B cell (primary cell): ENCODE measurements around the gene EEF1AKMT2.

Source experiments
- EZH2 ChIP-seq: IDR thresholded peaks from 2 replicates; pipeline ENCODE4 v1.6.1; 2012; ENCODE audit warnings: borderline replicate concordance, low read depth, mild to moderate bottlenecking, moderate library complexity, low read length; ENCODE audit not compliant: insufficient read depth, poor library complexity, severe bottlenecking
- TF ChIP-seq, protein P1 (sequence below): fragments of 200-600 bp; IDR thresholded peaks from one replicate; pipeline ENCODE4 v1.8.0; 2022; ENCODE audit warnings: antibody characterized with exemption, mild to moderate bottlenecking

DNA sequence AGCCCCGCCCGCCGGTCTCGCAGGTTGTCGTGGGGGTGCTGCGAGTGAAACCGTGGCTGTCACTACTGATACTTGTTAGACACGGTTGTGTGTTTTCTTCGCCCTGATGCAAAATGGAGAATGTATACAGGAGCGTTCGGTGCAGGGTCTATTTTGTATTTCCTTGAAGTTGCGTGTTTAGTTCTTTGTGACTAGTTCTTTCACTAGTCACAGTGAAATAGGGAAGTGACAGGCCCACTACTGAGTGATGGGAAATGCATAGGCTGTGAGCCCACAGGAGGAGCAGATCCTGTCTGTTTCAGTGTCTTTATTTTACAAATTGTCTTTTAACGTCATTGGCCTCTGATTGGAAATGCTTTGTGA, 10.6 kb upstream of the EEF1AKMT2 start:
- TF ChIP-seq, protein P1, sequence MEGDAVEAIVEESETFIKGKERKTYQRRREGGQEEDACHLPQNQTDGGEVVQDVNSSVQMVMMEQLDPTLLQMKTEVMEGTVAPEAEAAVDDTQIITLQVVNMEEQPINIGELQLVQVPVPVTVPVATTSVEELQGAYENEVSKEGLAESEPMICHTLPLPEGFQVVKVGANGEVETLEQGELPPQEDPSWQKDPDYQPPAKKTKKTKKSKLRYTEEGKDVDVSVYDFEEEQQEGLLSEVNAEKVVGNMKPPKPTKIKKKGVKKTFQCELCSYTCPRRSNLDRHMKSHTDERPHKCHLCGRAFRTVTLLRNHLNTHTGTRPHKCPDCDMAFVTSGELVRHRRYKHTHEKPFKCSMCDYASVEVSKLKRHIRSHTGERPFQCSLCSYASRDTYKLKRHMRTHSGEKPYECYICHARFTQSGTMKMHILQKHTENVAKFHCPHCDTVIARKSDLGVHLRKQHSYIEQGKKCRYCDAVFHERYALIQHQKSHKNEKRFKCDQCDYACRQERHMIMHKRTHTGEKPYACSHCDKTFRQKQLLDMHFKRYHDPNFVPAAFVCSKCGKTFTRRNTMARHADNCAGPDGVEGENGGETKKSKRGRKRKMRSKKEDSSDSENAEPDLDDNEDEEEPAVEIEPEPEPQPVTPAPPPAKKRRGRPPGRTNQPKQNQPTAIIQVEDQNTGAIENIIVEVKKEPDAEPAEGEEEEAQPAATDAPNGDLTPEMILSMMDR: no peak
- no peak for TF ChIP-seq EZH2
